Uterus (tissue), 2 donors: Measurements from ENCODE around the gene USP16.

Experiments used
- POLR2A ChIP-seq, 2 donors: fragments of 450-650 bp; IDR thresholded peaks; one replicate each; pipeline ENCODE4 v1.6.1; 2016; ENCODE audit warnings: antibody characterized with exemption in 2 of 2, mild to moderate bottlenecking in 1 of 2, moderate library complexity in 1 of 2
- TF ChIP-seq, protein P1 (sequence below), 4 experiments: fragments of 200-600 bp in 2 of 4; fragments of 450-650 bp in 2 of 4; sonication (generic) in 2 of 4; IDR thresholded peaks; one replicate each; pipeline ENCODE4 v1.5.1; 2016 to 2019; ENCODE audit warnings: antibody characterized with exemption in 4 of 4, mild to moderate bottlenecking in 2 of 4, moderate library complexity in 1 of 4

DNA sequence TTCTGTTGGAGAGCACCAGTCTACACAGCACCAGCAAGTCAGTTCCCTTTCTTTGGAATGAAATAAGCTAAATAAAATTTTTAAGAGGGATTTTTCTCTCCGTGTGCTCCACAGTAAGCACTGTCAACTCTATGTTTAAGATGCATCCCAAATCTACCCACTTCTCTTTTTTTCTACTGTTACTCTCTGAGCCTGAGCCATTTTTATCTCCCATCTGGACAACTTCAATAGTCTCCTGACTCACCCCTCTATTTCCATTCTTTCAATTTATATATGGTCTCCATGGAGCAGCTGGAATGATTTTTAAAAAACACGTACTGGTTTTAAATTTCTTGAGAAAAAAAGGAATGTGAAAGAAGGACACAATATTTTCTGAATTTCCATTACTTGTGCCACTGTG, 73.7 kb downstream of the USP16 start:
- TF ChIP-seq, protein P1, sequence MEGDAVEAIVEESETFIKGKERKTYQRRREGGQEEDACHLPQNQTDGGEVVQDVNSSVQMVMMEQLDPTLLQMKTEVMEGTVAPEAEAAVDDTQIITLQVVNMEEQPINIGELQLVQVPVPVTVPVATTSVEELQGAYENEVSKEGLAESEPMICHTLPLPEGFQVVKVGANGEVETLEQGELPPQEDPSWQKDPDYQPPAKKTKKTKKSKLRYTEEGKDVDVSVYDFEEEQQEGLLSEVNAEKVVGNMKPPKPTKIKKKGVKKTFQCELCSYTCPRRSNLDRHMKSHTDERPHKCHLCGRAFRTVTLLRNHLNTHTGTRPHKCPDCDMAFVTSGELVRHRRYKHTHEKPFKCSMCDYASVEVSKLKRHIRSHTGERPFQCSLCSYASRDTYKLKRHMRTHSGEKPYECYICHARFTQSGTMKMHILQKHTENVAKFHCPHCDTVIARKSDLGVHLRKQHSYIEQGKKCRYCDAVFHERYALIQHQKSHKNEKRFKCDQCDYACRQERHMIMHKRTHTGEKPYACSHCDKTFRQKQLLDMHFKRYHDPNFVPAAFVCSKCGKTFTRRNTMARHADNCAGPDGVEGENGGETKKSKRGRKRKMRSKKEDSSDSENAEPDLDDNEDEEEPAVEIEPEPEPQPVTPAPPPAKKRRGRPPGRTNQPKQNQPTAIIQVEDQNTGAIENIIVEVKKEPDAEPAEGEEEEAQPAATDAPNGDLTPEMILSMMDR (IDR thresholded peaks at IDR 0.05) = no peak
- TF ChIP-seq POLR2A (IDR thresholded peaks at IDR 0.05) = no peak
